HepG2 (cell line): ENCODE measurements around the gene NCBP3.

Experiments
- CENPT ChIP-seq: sonication (generic); formaldehyde crosslinking; IDR thresholded peaks from 2 replicates; pipeline ENCODE4 v1.8.0; 2022; ENCODE audit warnings: low read depth, mild to moderate bottlenecking, moderate library complexity, missing genetic modification reagents
- EZH2 ChIP-seq: conservative IDR thresholded peaks from 2 replicates; pipeline ENCODE4 v1.6.1; 2012; ENCODE audit warnings: mild to moderate bottlenecking, low read depth, low read length, moderate library complexity
- MYC ChIP-seq: sonication (generic); formaldehyde crosslinking; IDR thresholded peaks from 2 replicates; pipeline ENCODE4 v1.9.0; 2021; ENCODE audit warnings: missing genetic modification reagents, borderline replicate concordance
- POLR2A ChIP-seq, 2 experiments: IDR thresholded peaks; 2 replicates each; pipeline ENCODE4 v1.6.1; 2011; ENCODE audit warnings: low read depth in 2 of 2, low read length in 2 of 2, mild to moderate bottlenecking in 1 of 2, moderate library complexity in 1 of 2; ENCODE audit not compliant: insufficient read depth in 1 of 2
- RBM39 ChIP-seq: fragments of 200-400 bp; formaldehyde crosslinking; IDR thresholded peaks from one replicate; pipeline ENCODE4 v1.6.1; 2018; ENCODE audit warnings: antibody characterized with exemption, mild to moderate bottlenecking, low read depth, low read length; ENCODE audit not compliant: poor library complexity, severe bottlenecking
- ZMYM4 ChIP-seq: sonication (generic); formaldehyde crosslinking; IDR thresholded peaks from 2 replicates; pipeline ENCODE4 v1.8.1; 2023; ENCODE audit warnings: mild to moderate bottlenecking, missing genetic modification reagents
- ZNF12 ChIP-seq: sonication (generic); formaldehyde crosslinking; IDR thresholded peaks from 2 replicates; pipeline ENCODE4 v1.5.0; 2020; ENCODE audit warnings: missing genetic modification reagents
- ZNF121 ChIP-seq: sonication (generic); formaldehyde crosslinking; IDR thresholded peaks from 2 replicates; pipeline ENCODE4 v1.5.0; 2020; ENCODE audit warnings: mild to moderate bottlenecking, missing genetic modification reagents
- ZNF282 ChIP-seq: fragments of 450-650 bp; IDR thresholded peaks from 2 replicates; pipeline ENCODE4 v1.6.1; 2018; ENCODE audit not compliant: partially characterized antibody
- ZNF615 ChIP-seq: sonication (generic); formaldehyde crosslinking; IDR thresholded peaks from 2 replicates; pipeline ENCODE4 v1.5.0; 2020; ENCODE audit warnings: mild to moderate bottlenecking, missing genetic modification reagents, borderline replicate concordance
- TF ChIP-seq, protein P1 (sequence below): sonication (generic); formaldehyde crosslinking; IDR thresholded peaks from 2 replicates; pipeline ENCODE4 v1.9.0; 2021; ENCODE audit warnings: mild to moderate bottlenecking, missing genetic modification reagents
- TF ChIP-seq, protein P2 (sequence below): sonication (generic); formaldehyde crosslinking; IDR thresholded peaks from 2 replicates; pipeline ENCODE4 v1.8.1; 2022; ENCODE audit warnings: mild to moderate bottlenecking, missing genetic modification reagents
- TF ChIP-seq, protein P3 (sequence below): sonication (generic); formaldehyde crosslinking; IDR thresholded peaks from 2 replicates; pipeline ENCODE4 v1.8.0; 2022; ENCODE audit warnings: mild to moderate bottlenecking, missing genetic modification reagents; ENCODE audit not compliant: insufficient replicate concordance

DNA sequence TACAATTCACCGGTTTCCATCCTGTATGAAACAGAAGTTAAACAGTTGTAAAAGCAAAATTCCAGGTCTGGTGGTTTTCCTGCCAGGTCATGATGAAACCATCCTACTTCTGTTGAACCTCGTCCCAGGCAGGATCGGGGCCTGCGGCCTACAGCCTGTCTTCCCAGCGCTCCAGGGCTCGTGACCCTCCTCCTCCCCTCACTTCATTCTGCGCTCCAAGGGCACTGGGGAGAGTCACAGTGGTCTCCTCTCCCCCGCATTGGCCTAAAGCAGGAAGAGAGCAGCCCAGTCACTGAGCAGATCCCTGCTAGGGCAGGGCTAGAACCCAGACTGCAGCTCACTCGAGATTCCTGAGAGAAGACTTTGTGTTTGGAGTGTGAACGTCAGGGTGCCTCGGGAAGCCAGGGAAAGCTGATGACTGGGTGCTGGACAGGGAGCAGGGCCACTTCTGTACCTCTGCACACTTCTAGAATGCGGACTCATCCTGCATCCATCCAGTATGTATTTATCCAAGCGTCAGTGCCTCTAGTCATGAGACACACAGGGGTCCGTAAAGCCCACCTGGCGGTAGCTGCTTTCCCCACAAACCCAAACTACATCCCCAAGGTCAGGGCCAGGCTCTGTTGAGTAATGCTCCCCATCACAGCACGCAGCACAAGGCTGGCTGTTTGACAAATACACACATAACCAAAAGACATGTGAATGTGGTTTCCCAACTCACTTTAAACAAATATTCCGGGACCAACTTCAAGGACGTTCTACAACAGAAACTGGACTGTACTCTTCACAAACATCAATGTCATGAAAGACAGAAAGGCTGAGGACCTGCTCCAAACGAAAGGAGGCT, 43.4 kb downstream of the NCBP3 start:
- no peak for TF ChIP-seq ZNF615 (CRISPR knock-in tag)
- TF ChIP-seq, protein P1, sequence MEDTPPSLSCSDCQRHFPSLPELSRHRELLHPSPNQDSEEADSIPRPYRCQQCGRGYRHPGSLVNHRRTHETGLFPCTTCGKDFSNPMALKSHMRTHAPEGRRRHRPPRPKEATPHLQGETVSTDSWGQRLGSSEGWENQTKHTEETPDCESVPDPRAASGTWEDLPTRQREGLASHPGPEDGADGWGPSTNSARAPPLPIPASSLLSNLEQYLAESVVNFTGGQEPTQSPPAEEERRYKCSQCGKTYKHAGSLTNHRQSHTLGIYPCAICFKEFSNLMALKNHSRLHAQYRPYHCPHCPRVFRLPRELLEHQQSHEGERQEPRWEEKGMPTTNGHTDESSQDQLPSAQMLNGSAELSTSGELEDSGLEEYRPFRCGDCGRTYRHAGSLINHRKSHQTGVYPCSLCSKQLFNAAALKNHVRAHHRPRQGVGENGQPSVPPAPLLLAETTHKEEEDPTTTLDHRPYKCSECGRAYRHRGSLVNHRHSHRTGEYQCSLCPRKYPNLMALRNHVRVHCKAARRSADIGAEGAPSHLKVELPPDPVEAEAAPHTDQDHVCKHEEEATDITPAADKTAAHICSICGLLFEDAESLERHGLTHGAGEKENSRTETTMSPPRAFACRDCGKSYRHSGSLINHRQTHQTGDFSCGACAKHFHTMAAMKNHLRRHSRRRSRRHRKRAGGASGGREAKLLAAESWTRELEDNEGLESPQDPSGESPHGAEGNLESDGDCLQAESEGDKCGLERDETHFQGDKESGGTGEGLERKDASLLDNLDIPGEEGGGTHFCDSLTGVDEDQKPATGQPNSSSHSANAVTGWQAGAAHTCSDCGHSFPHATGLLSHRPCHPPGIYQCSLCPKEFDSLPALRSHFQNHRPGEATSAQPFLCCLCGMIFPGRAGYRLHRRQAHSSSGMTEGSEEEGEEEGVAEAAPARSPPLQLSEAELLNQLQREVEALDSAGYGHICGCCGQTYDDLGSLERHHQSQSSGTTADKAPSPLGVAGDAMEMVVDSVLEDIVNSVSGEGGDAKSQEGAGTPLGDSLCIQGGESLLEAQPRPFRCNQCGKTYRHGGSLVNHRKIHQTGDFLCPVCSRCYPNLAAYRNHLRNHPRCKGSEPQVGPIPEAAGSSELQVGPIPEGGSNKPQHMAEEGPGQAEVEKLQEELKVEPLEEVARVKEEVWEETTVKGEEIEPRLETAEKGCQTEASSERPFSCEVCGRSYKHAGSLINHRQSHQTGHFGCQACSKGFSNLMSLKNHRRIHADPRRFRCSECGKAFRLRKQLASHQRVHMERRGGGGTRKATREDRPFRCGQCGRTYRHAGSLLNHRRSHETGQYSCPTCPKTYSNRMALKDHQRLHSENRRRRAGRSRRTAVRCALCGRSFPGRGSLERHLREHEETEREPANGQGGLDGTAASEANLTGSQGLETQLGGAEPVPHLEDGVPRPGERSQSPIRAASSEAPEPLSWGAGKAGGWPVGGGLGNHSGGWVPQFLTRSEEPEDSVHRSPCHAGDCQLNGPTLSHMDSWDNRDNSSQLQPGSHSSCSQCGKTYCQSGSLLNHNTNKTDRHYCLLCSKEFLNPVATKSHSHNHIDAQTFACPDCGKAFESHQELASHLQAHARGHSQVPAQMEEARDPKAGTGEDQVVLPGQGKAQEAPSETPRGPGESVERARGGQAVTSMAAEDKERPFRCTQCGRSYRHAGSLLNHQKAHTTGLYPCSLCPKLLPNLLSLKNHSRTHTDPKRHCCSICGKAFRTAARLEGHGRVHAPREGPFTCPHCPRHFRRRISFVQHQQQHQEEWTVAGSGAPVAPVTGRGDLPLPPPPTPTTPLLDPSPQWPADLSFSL (CRISPR knock-in tag), result no peak; the same call in 1 of the 2 replicates
- TF ChIP-seq, protein P2, sequence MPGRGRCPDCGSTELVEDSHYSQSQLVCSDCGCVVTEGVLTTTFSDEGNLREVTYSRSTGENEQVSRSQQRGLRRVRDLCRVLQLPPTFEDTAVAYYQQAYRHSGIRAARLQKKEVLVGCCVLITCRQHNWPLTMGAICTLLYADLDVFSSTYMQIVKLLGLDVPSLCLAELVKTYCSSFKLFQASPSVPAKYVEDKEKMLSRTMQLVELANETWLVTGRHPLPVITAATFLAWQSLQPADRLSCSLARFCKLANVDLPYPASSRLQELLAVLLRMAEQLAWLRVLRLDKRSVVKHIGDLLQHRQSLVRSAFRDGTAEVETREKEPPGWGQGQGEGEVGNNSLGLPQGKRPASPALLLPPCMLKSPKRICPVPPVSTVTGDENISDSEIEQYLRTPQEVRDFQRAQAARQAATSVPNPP (CRISPR knock-in tag), result peak; percentile 88; the same call in 1 of the 2 replicates
- TF ChIP-seq, protein P3, sequence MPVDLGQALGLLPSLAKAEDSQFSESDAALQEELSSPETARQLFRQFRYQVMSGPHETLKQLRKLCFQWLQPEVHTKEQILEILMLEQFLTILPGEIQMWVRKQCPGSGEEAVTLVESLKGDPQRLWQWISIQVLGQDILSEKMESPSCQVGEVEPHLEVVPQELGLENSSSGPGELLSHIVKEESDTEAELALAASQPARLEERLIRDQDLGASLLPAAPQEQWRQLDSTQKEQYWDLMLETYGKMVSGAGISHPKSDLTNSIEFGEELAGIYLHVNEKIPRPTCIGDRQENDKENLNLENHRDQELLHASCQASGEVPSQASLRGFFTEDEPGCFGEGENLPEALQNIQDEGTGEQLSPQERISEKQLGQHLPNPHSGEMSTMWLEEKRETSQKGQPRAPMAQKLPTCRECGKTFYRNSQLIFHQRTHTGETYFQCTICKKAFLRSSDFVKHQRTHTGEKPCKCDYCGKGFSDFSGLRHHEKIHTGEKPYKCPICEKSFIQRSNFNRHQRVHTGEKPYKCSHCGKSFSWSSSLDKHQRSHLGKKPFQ (CRISPR knock-in tag), result peak; percentile 16
- TF ChIP-seq ZNF12 (CRISPR knock-in tag), result peak; percentile 23; the same call in 1 of the 2 replicates
- TF ChIP-seq ZMYM4, result peak; percentile 82
- peak; percentile 83 for TF ChIP-seq MYC
- TF ChIP-seq EZH2, result no peak
- no peak for TF ChIP-seq CENPT (CRISPR knock-in tag)
- TF ChIP-seq RBM39, result no peak
- no peak for TF ChIP-seq ZNF282
- peak; percentile 17; the same call in 1 of the 2 replicates for TF ChIP-seq ZNF121 (CRISPR knock-in tag)
- peak; percentile 51 to 70; a peak in 3 of 4 replicates for TF ChIP-seq POLR2A (IDR thresholded peaks at IDR 0.05; ENCODE audit: insufficient read depth in 1 of 2, low read depth in 2 of 2, low read length in 2 of 2)
